Kidney (tissue), 14 donors: ENCODE results near the gene ERC2. TPM values are rescaled to one million over a fixed set of nuclear protein-coding genes. Genes with fewer than 3 reads are reported as not detected.

Experiments
- DNase-seq, 5 donors: peaks; one replicate each; pipeline ENCODE4 v3.0.0-alpha.2; 2013 to 2020
- FAIRE-seq: peaks from 2 replicates; lab custom pipeline; 2012; peaks lifted over from hg19 to GRCh38; lab: Jason Lieb, UNC
- H3K27ac ChIP-seq, 2 donors: one replicate each; pipeline ENCODE4 v1.7.0; 2013; ENCODE audit warnings: low read depth in 2 of 2, low read length in 2 of 2, inconsistent platforms in 1 of 2
- H3K27me3 ChIP-seq: one replicate; pipeline ENCODE4 v1.7.1; 2013; ENCODE audit warnings: low read length, inconsistent platforms; ENCODE audit not compliant: control insufficient read depth, insufficient read depth
- H3K36me3 ChIP-seq, 3 donors: one replicate each; pipeline versions ENCODE4 v1.7.0 to v1.7.1; 2013; ENCODE audit warnings: low read length in 3 of 3, control low read depth in 1 of 3, inconsistent platforms in 1 of 3; ENCODE audit not compliant: insufficient read depth in 3 of 3, control insufficient read depth in 2 of 3
- H3K4me1 ChIP-seq, 3 donors: one replicate each; pipeline versions ENCODE4 v1.7.0 to v1.7.1; 2013; ENCODE audit warnings: low read length in 3 of 3, inconsistent platforms in 1 of 3, low read depth in 1 of 3; ENCODE audit not compliant: control insufficient read depth in 2 of 3, insufficient read depth in 2 of 3
- H3K4me3 ChIP-seq, 3 donors: one replicate each; pipeline versions ENCODE4 v1.7.0 to v1.8.1; 2013; ENCODE audit warnings: low read length in 3 of 3, control low read depth in 1 of 3, inconsistent platforms in 1 of 3
- H3K9ac ChIP-seq, 3 donors: one replicate each; pipeline versions ENCODE4 v1.7.0 to v1.7.1; 2013; ENCODE audit warnings: low read length in 3 of 3, control low read depth in 1 of 3, inconsistent platforms in 1 of 3
- H3K9me3 ChIP-seq, 3 donors: one replicate each; pipeline versions ENCODE4 v1.7.0 to v1.7.1; 2013; ENCODE audit warnings: low read length in 3 of 3, control low read depth in 1 of 3, inconsistent platforms in 1 of 3; ENCODE audit not compliant: control insufficient read depth in 2 of 3, insufficient read depth in 1 of 3
- CTCF ChIP-seq: IDR thresholded peaks from 3 replicates; pipeline ENCODE4 v1.5.1; 2012; ENCODE audit warnings: mild to moderate bottlenecking, moderate library complexity, borderline replicate concordance; ENCODE audit not compliant: insufficient read depth; ENCODE audit errors: extremely low read depth
- intact Hi-C: fragments of 100-400 bp; cut with DNase I; formaldehyde crosslinking; loops from one replicate; pipeline ENCODE4 v1.11.1; 2022
- polyA plus RNA-seq: library from polyadenylated mRNA; stranded (reverse); fragments of 350-450 nt; fragmentation: Illumina TruSeq; extraction: RNeasy Lipid Tissue Mini Kit (QIAGEN cat#74804); gene quantifications from one replicate; pipeline ENCODE4 v1.2.3, GENCODE V29; 2014; ENCODE audit warnings: low read depth, low replicate concordance; ENCODE audit not compliant: insufficient read depth
- total RNA-seq: library from RNA; stranded (reverse); fragmentation: NEBNext Ultra II Directional; extraction: Animal tissue kit (Norgen Biotek cat#: 25700); gene quantifications from one replicate; pipeline ENCODE4 v1.2.1, GENCODE V29; 2021
- donor health status: control.
- donor health status: control.
- donor health status: control.
- donor health status: control.
- donor health status: control.
- donor health status: DM: yes; HTN: yes; CAD: no.
- donor health status: Normal renal cell carcinoma (clear cell type).

Gene ERC2
- total and polyA plus RNA-seq, 2 donors from 2014 or later: 0.92 to 3.8 TPM

- Histone ChIP-seq H3K4me1 (no peaks in the 10 kb centered on the region), H3K9ac (no peak overlapping the region), H3K36me3 (no peaks in the 10 kb centered on the region), H3K4me3 (no peak overlapping the region), H3K27me3 (no peaks in the 10 kb centered on the region), H3K9me3 (no peaks in the 10 kb centered on the region), H3K27ac (no peak overlapping the region)
- intact Hi-C loops: no loop called here
- DNase-seq (no peak), FAIRE-seq (no peak)
- no peak for TF ChIP-seq CTCF
Measured at GRCh38 chr3:55923207-55923606, 545.1 kb downstream of the ERC2 start.

DNA sequence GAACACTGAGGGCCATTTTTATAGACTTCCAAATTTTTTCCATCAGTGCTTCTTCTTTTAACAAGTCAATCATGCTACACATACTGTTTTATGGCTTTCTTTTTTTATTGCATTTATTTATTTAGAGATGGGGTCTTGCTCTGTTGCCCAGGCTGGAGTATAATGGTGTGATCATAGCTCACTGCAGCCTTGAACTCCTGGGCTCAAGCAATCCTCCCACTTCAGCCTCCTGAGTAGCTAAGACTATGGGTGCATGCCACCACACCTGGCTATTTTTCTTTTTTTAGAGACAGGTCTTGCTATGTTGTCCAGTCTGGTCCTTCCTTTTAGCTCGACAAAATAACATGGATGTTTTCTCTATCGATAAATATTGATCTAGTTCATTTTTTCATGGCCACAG lies 555.4 kb downstream of the ERC2 start:
- Histone ChIP-seq H3K27ac (no peak overlapping the region), H3K9ac (no peak overlapping the region), H3K36me3 (no peaks in the 10 kb centered on the region), H3K4me1 (no peaks in the 10 kb centered on the region), H3K27me3 (no peaks in the 10 kb centered on the region), H3K4me3 (no peak overlapping the region), H3K9me3 (no peaks in the 10 kb centered on the region)
- TF ChIP-seq CTCF: no peak
- FAIRE-seq (no peak), DNase-seq (no peak)
- intact Hi-C loops: no loop called here

DNA sequence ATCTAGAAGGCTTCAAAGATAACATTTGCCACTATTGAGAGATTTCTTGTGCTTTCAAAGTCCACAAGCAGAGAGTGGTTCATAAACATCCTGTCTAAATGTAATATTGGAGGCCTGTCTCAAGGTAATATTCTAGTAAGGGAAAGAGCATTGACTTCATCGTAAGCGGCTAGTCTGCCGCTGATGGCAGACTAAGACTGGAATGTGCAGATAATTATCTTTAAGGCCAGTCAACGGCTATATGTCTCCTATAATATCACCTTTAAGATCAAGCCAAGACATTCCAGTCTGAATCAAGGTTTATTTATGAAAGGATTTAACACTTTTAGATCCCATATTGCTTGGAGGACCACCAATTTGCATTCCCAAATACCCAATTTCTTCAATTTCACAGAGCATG lies 557.0 kb downstream of the ERC2 start:
- Histone ChIP-seq H3K27me3 (no peaks in the 10 kb centered on the region), H3K36me3 (no peaks in the 10 kb centered on the region), H3K9me3 (no peaks in the 10 kb centered on the region), H3K4me1 (no peaks in the 10 kb centered on the region), H3K9ac (no peak overlapping the region), H3K27ac (no peak overlapping the region), H3K4me3 (no peak overlapping the region)
- intact Hi-C loops: no loop called here
- FAIRE-seq: no peak
- DNase-seq: no peak
- TF ChIP-seq CTCF: no peak

DNA sequence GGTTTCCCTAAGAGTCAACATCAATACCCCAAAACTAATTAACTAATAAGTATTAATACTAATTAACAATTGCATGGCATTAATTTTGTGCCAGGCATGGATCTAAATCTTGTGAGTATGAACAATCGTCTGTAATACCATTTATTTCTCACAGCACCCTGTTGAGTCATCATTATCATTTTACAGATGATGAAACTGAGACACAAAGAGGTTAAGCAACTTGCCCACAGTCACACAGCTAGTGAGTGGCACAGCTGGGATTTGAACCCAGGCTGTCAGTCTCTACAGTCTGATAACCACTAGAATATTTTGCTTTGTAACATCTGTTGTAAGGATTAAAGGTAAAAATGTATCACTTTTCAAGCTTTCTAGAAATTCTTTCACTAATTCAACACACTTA lies 557.7 kb downstream of the ERC2 start:
- DNase-seq: no peak
- Histone ChIP-seq H3K27ac (no peak overlapping the region), H3K36me3 (no peaks in the 10 kb centered on the region), H3K4me1 (no peaks in the 10 kb centered on the region), H3K4me3 (no peak overlapping the region), H3K27me3 (no peaks in the 10 kb centered on the region), H3K9me3 (no peaks in the 10 kb centered on the region), H3K9ac (no peak overlapping the region)
- no peak for TF ChIP-seq CTCF
- intact Hi-C loops: no loop called here
- no peak for FAIRE-seq
